K562 treated with DMSO at 1 percent for 4 hours (cell line): ENCODE measurements around the gene TBX5. TPM values are rescaled to one million over a fixed set of nuclear protein-coding genes. Genes with fewer than 3 reads are reported as not detected.

Experiments used
- total RNA-seq: library from RNA; unstranded; fragments of 300-600 nt; gene quantifications from 2 replicates; pipeline ENCODE4 v1.2.3, GENCODE V29; 2022; ENCODE audit not compliant: insufficient read depth

Gene TBX5
- not detected in 2 replicates for total RNA-seq

DNA sequence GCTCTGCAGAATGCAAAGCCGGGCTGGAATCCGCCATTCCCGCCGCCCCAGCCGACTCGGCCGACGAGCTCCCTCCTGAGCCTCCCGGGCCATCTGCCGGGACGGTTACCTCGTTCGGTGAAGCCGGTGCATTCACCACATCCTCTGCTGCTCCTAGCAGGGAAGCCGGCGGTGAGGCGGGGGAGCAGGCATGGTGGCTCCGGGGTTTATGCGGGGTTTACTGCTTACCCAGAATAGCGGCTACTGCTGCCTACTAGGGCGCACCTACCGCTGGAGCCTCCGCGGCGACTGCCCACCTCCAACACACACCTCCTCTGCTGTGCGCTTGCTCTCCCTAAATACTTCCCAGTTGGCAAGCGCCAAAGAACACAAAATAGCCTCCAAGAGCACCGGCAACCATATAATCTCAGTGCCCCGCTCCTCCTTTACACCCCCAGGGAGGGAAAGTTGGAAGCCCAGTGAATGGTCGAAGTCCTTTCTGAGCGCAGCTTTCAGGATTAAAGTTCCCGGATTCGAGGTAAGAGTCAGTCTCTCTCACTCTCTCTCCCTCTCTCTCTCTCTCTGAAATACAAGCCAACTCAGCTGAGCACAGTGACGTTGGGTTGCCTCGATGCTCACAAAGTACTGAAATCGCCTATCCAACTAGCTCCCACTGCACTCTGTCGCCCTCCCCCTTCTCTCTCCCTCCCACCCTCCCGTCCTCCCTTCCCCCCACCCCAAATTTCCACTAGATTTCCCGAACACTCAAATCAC, at the start of gene TBX5:
TBX5 (minus strand) TSS at position 626 of the 753 bp plus-strand sequence. CDS start 2,246 bp downstream, outside the sequence.

